H9 (cell line): ENCODE data around the gene CTNNA3. TPM values are rescaled to one million over a fixed set of nuclear protein-coding genes. Genes with fewer than 3 reads are reported as not detected.

Experiments used
- DNase-seq: peaks from one replicate; pipeline ENCODE4 v3.0.0-alpha.2; 2017
- H2AFZ ChIP-seq: one replicate; pipeline ENCODE4 v1.6.1; 2013; ENCODE audit warnings: mild to moderate bottlenecking, low read length, control low read depth, moderate library complexity
- H2AK5ac ChIP-seq: 2 replicates; pipeline ENCODE4 v1.6.1; 2013; ENCODE audit warnings: low read length, control low read depth, mixed read lengths; ENCODE audit not compliant: insufficient read length
- H2BK120ac ChIP-seq: one replicate; pipeline ENCODE4 v1.6.1; 2013; ENCODE audit warnings: low read depth, mild to moderate bottlenecking, low read length, control low read depth, inconsistent platforms; ENCODE audit not compliant: poor library complexity, severe bottlenecking
- H2BK12ac ChIP-seq: 2 replicates; pipeline ENCODE4 v1.6.1; 2013; ENCODE audit warnings: low read length, control low read depth, mixed read lengths, low read depth; ENCODE audit not compliant: insufficient read length
- H2BK15ac ChIP-seq: 2 replicates; pipeline ENCODE4 v1.6.1; 2013; ENCODE audit warnings: low read depth, low read length, control low read depth
- H2BK20ac ChIP-seq: one replicate; pipeline ENCODE4 v1.6.1; 2013; ENCODE audit warnings: low read depth, mild to moderate bottlenecking, low read length, control low read depth, inconsistent platforms; ENCODE audit not compliant: poor library complexity, severe bottlenecking
- H2BK5ac ChIP-seq: 2 replicates; pipeline ENCODE4 v1.6.1; 2013; ENCODE audit warnings: low read length, control low read depth, mixed read lengths; ENCODE audit not compliant: insufficient read length
- H3K14ac ChIP-seq: 2 replicates; pipeline ENCODE4 v1.6.1; 2013; ENCODE audit warnings: low read length, control low read depth; ENCODE audit not compliant: insufficient read depth
- H3K18ac ChIP-seq: 2 replicates; pipeline ENCODE4 v1.6.1; 2013; ENCODE audit warnings: low read depth, mild to moderate bottlenecking, mixed read lengths, low read length, control low read depth; ENCODE audit not compliant: insufficient read length
- H3K23ac ChIP-seq: 2 replicates; pipeline ENCODE4 v1.6.1; 2013; ENCODE audit warnings: low read length, control low read depth, mixed read lengths, low read depth; ENCODE audit not compliant: insufficient read length
- H3K23me2 ChIP-seq: 2 replicates; pipeline ENCODE4 v1.6.1; 2013; ENCODE audit warnings: low read depth, mild to moderate bottlenecking, mixed read lengths, low read length, control low read depth; ENCODE audit not compliant: insufficient read length, poor library complexity, severe bottlenecking
- H3K27ac ChIP-seq: 2 replicates; pipeline ENCODE4 v1.5.1; 2013; ENCODE audit warnings: low read length, control low read depth, mixed read lengths, low read depth; ENCODE audit not compliant: insufficient read length
- H3K27me3 ChIP-seq: 2 replicates; pipeline ENCODE4 v1.6.1; 2013; ENCODE audit warnings: low read length, control low read depth, inconsistent platforms; ENCODE audit not compliant: insufficient read depth
- H3K4ac ChIP-seq: 2 replicates; pipeline ENCODE4 v1.6.1; 2013; ENCODE audit warnings: low read depth, mild to moderate bottlenecking, control low read depth, inconsistent platforms, low read length, moderate library complexity
- H3K4me1 ChIP-seq: 2 replicates; pipeline ENCODE4 v1.6.1; 2013; ENCODE audit warnings: low read length, control low read depth, inconsistent platforms; ENCODE audit not compliant: insufficient read depth
- H3K4me2 ChIP-seq: 2 replicates; pipeline ENCODE4 v1.6.1; 2013; ENCODE audit warnings: low read length, control low read depth, mixed read lengths; ENCODE audit not compliant: insufficient read length, insufficient read depth
- H3K56ac ChIP-seq: 2 replicates; pipeline ENCODE4 v1.6.1; 2013; ENCODE audit warnings: low read depth, mild to moderate bottlenecking, mixed read lengths, low read length, control low read depth; ENCODE audit not compliant: insufficient read length
- H3K79me1 ChIP-seq: 2 replicates; pipeline ENCODE4 v1.6.1; 2013; ENCODE audit warnings: low read depth, mild to moderate bottlenecking, moderate library complexity, low read length, control low read depth, inconsistent platforms; ENCODE audit not compliant: insufficient read depth, poor library complexity, severe bottlenecking
- H3K79me2 ChIP-seq: 2 replicates; pipeline ENCODE4 v1.6.1; 2013; ENCODE audit warnings: low read length, control low read depth, inconsistent platforms; ENCODE audit not compliant: insufficient read depth
- H3K9ac ChIP-seq: 2 replicates; pipeline ENCODE4 v1.6.1; 2013; ENCODE audit warnings: low read length, control low read depth, mixed read lengths; ENCODE audit not compliant: insufficient read length; ENCODE audit errors: extremely low read depth
- H3K9me3 ChIP-seq: one replicate; pipeline ENCODE4 v1.6.1; 2013; ENCODE audit warnings: low read depth, low read length, inconsistent platforms; ENCODE audit not compliant: control insufficient read depth
- H3T11ph ChIP-seq: one replicate; pipeline ENCODE4 v1.6.1; 2013; ENCODE audit warnings: mild to moderate bottlenecking, low read length, control low read depth, inconsistent platforms
- H4K20me1 ChIP-seq: one replicate; pipeline ENCODE4 v1.6.1; 2013; ENCODE audit not compliant: control insufficient read depth, insufficient read length, insufficient read depth
- H4K5ac ChIP-seq: 2 replicates; pipeline ENCODE4 v1.6.1; 2013; ENCODE audit warnings: low read depth, mild to moderate bottlenecking, mixed read lengths, low read length, control low read depth; ENCODE audit not compliant: insufficient read length
- H4K8ac ChIP-seq: replicated peaks from 2 replicates; pipeline ENCODE4 v1.6.1; 2013; ENCODE audit warnings: low read length, control low read depth, mixed read lengths, low read depth; ENCODE audit not compliant: insufficient read length
- H4K91ac ChIP-seq: 2 replicates; pipeline ENCODE4 v1.6.1; 2013; ENCODE audit warnings: low read depth, mild to moderate bottlenecking, moderate library complexity, mixed read lengths, low read length, control low read depth; ENCODE audit not compliant: insufficient read length
- H3K27ac Mint-ChIP-seq, 3 experiments: 2 replicates in 2 of 3; 3 replicates in 1 of 3; pipeline ENCODE4 v1.8.0; 2020 to 2021; ENCODE audit warnings: mixed read lengths in 3 of 3, mild to moderate bottlenecking in 1 of 3, moderate library complexity in 1 of 3
- H3K27me3 Mint-ChIP-seq: 2 replicates; pipeline ENCODE4 v1.8.0; 2021; ENCODE audit warnings: low read depth, mild to moderate bottlenecking, moderate library complexity, mixed read lengths
- H3K36me3 Mint-ChIP-seq, 3 experiments: 2 replicates in 2 of 3; 3 replicates in 1 of 3; pipeline ENCODE4 v1.8.0; 2020 to 2021; ENCODE audit warnings: low read depth in 3 of 3, mixed read lengths in 3 of 3; ENCODE audit not compliant: insufficient read depth in 1 of 3
- H3K4me1 Mint-ChIP-seq, 2 experiments: 2 replicates each; pipeline ENCODE4 v1.8.0; 2020; ENCODE audit warnings: mixed read lengths in 2 of 2
- H3K4me3 Mint-ChIP-seq, 2 experiments: 2 replicates in 1 of 2; 3 replicates in 1 of 2; pipeline ENCODE4 v1.8.0; 2020 to 2021; ENCODE audit warnings: mild to moderate bottlenecking in 2 of 2, mixed read lengths in 2 of 2, moderate library complexity in 1 of 2
- H3K9me3 Mint-ChIP-seq, 2 experiments: 2 replicates in 1 of 2; 3 replicates in 1 of 2; pipeline ENCODE4 v1.8.0; 2020; ENCODE audit warnings: mild to moderate bottlenecking in 2 of 2, mixed read lengths in 2 of 2, moderate library complexity in 1 of 2
- CTCF ChIP-seq: fragments of 200-600 bp; sonication (generic); conservative IDR thresholded peaks from 3 replicates; pipeline ENCODE4 v1.8.0; 2021; ENCODE audit warnings: antibody characterized with exemption, mild to moderate bottlenecking
- WGBS: extraction: QIAGEN DNeasy Blood & Tissue Kit; methylation state at CpG from one replicate; pipeline ENCODE4 v1.1.7; 2013; ENCODE audit warnings: missing lambda C conversion rate, low lambda C conversion rate, mixed read lengths; ENCODE audit not compliant: insufficient read length; ENCODE audit errors: extremely low coverage; 5-methylcytosine and 5-hydroxymethylcytosine counted together
- total RNA-seq: library from RNA; stranded (reverse); gene quantifications from 2 replicates; pipeline ENCODE4 v1.2.1, GENCODE V29; 2021

CTNNA3 gene
- total RNA-seq, 1 experiment from 2014 or later: 3.3 TPM

GRCh38 chr10:66265398-66265797 is 1430.6 kb downstream of the CTNNA3 start:
- H3K56ac ChIP-seq: no peak overlapping the region
- H4K5ac ChIP-seq: no peak overlapping the region
- Mint-ChIP-seq H3K36me3 (no peaks in the 10 kb centered on the region; a peak in 1 of 7 replicates), H3K4me1 (peaks cover 6% of the 10 kb centered on the region in 2 experiments), H3K27ac (no peak overlapping the region), H3K4me3 (no peak overlapping the region), H3K9me3 (no peaks in the 10 kb centered on the region), H3K27me3 (no peaks in the 10 kb centered on the region)
- no peak overlapping the region for H3K4me2 ChIP-seq
- no peak overlapping the region for H2AK5ac ChIP-seq
- WGBS: no CpG with 5 or more reads among the region's 1 CpG
- no peaks in the 10 kb centered on the region for H3K23me2 ChIP-seq
- no peaks in the 10 kb centered on the region for H3K79me2 ChIP-seq
- no peak overlapping the region for H4K91ac ChIP-seq
- H2AFZ ChIP-seq: no peak overlapping the region
- no peak overlapping the region for H3K23ac ChIP-seq
- no peaks in the 10 kb centered on the region for H4K20me1 ChIP-seq
- no peak; the same call in 2 of the 3 replicates for TF ChIP-seq CTCF
- no peaks in the 10 kb centered on the region for H3K9me3 ChIP-seq
- no peak overlapping the region for H2BK12ac ChIP-seq
- H3K79me1 ChIP-seq: no peaks in the 10 kb centered on the region
- no peaks in the 10 kb centered on the region for H3K27me3 ChIP-seq
- no peak overlapping the region for H3T11ph ChIP-seq
- H3K4ac ChIP-seq: no peak overlapping the region
- no peak overlapping the region for H3K27ac ChIP-seq
- no peaks in the 10 kb centered on the region; the same call in 1 of the 2 replicates for H3K4me1 ChIP-seq
- H2BK15ac ChIP-seq: no peak overlapping the region
- H3K9ac ChIP-seq: no peak overlapping the region
- no peak overlapping the region for H2BK120ac ChIP-seq
- no peak overlapping the region for H2BK5ac ChIP-seq
- H2BK20ac ChIP-seq: no peak overlapping the region
- no peak overlapping the region for H4K8ac ChIP-seq
- no peak for DNase-seq
- no peak overlapping the region for H3K18ac ChIP-seq
- H3K14ac ChIP-seq: no peak overlapping the region
